Neural cell (in vitro differentiated cells): ENCODE measurements around the gene SDCCAG8. TPM values are rescaled to one million over a fixed set of nuclear protein-coding genes. Genes with fewer than 3 reads are reported as not detected.

ENCODE experiments used
- H2AFZ ChIP-seq: fragments of 200-600, 300-800 bp; sonication (generic), shearing (Covaris generic); 2 replicates; pipeline ENCODE4 v1.6.0; 2014; ENCODE audit warnings: low read depth, mild to moderate bottlenecking, antibody characterized with exemption, low read length, moderate library complexity
- H3F3A ChIP-seq: fragments of 200-600 bp; shearing (Covaris generic); 2 replicates; pipeline ENCODE4 v1.6.1; 2016; ENCODE audit warnings: mild to moderate bottlenecking, moderate library complexity, mixed read lengths, antibody characterized with exemption, low read length; ENCODE audit not compliant: insufficient read depth, poor library complexity, severe bottlenecking
- H3K27ac ChIP-seq: fragments of 200-600, 300-800 bp; sonication (generic), shearing (Covaris generic); 2 replicates; pipeline ENCODE4 v1.5.1; 2014; ENCODE audit warnings: mild to moderate bottlenecking, low read length, moderate library complexity
- H3K27me3 ChIP-seq: fragments of 300-800, 200-600 bp; sonication (generic), shearing (Covaris generic); 2 replicates; pipeline ENCODE4 v1.6.0; 2014; ENCODE audit warnings: mild to moderate bottlenecking, low read depth, low read length, moderate library complexity; ENCODE audit not compliant: insufficient read depth
- H3K36me3 ChIP-seq: fragments of 300-800, 200-600 bp; sonication (generic), shearing (Covaris generic); 2 replicates; pipeline ENCODE4 v1.5.1; 2014; ENCODE audit warnings: mild to moderate bottlenecking, antibody characterized with exemption, low read length, moderate library complexity; ENCODE audit not compliant: insufficient read depth
- H3K4me2 ChIP-seq: fragments of 300-800, 200-600 bp; sonication (generic), shearing (Covaris generic); 2 replicates; pipeline ENCODE4 v1.6.0; 2014; ENCODE audit warnings: mild to moderate bottlenecking, low read length
- H3K4me3 ChIP-seq: fragments of 300-800, 200-600 bp; sonication (generic), shearing (Covaris generic); 2 replicates; pipeline ENCODE4 v1.5.1; 2014; ENCODE audit warnings: mild to moderate bottlenecking, low read length, moderate library complexity
- H3K79me2 ChIP-seq: fragments of 200-600 bp; shearing (Covaris generic); replicated peaks from 2 replicates; pipeline ENCODE4 v1.6.0; 2014; ENCODE audit warnings: mild to moderate bottlenecking, low read length, moderate library complexity; ENCODE audit not compliant: insufficient read depth
- H3K9ac ChIP-seq: fragments of 300-800, 200-600 bp; sonication (generic), shearing (Covaris generic); 2 replicates; pipeline ENCODE4 v1.6.1; 2016; ENCODE audit warnings: mild to moderate bottlenecking, low read length, mixed read lengths
- H3K9me2 ChIP-seq: fragments of 200-600 bp; shearing (Covaris generic); 2 replicates; pipeline ENCODE4 v1.6.1; 2016; ENCODE audit warnings: mild to moderate bottlenecking, low read length, mixed read lengths; ENCODE audit not compliant: insufficient read depth
- H3K9me3 ChIP-seq: fragments of 200-600, 300-800 bp; sonication (generic), shearing (Covaris generic); 2 replicates; pipeline ENCODE4 v1.6.1; 2016; ENCODE audit warnings: mild to moderate bottlenecking, mixed run types, low read length, moderate library complexity, mixed read lengths
- H4K20me1 ChIP-seq: fragments of 200-600 bp; shearing (Covaris generic); 2 replicates; pipeline ENCODE4 v1.6.1; 2016; ENCODE audit warnings: mild to moderate bottlenecking, mixed run types; ENCODE audit not compliant: insufficient read depth
- CTCF ChIP-seq: fragments of 450-650 bp; IDR thresholded peaks from 2 replicates; pipeline ENCODE4 v1.5.1; 2014; ENCODE audit warnings: antibody characterized with exemption, mild to moderate bottlenecking, moderate library complexity; ENCODE audit not compliant: poor library complexity, severe bottlenecking
- EP300 ChIP-seq: fragments of 450-650 bp; conservative IDR thresholded peaks from 2 replicates; pipeline ENCODE4 v1.6.1; 2014; ENCODE audit warnings: antibody characterized with exemption, mild to moderate bottlenecking, moderate library complexity; ENCODE audit not compliant: poor library complexity, severe bottlenecking
- EZH2 ChIP-seq: fragments of 200-600, 300-800 bp; shearing (Covaris generic), sonication (generic); IDR thresholded peaks from 2 replicates; pipeline ENCODE4 v1.6.1; 2014; ENCODE audit warnings: antibody characterized with exemption, low read length, borderline replicate concordance, mild to moderate bottlenecking; ENCODE audit not compliant: insufficient read depth, poor library complexity, severe bottlenecking
- MXI1 ChIP-seq: fragments of 450-650 bp; conservative IDR thresholded peaks from 2 replicates; pipeline ENCODE4 v1.6.1; 2014; ENCODE audit warnings: antibody characterized with exemption, mild to moderate bottlenecking; ENCODE audit not compliant: poor library complexity, severe bottlenecking
- POLR2AphosphoS5 ChIP-seq: IDR thresholded peaks from 2 replicates; pipeline ENCODE4 v1.6.1; 2012
- RAD21 ChIP-seq: fragments of 450-650 bp; conservative IDR thresholded peaks from 2 replicates; pipeline ENCODE4 v1.6.1; 2014; ENCODE audit warnings: antibody characterized with exemption, mild to moderate bottlenecking, moderate library complexity
- SMC3 ChIP-seq: fragments of 450-650 bp; conservative IDR thresholded peaks from 2 replicates; pipeline ENCODE4 v1.6.1; 2014; ENCODE audit warnings: antibody characterized with exemption, mild to moderate bottlenecking, moderate library complexity; ENCODE audit not compliant: poor library complexity
- TAF1 ChIP-seq: IDR thresholded peaks from 2 replicates; pipeline ENCODE4 v1.6.1; 2012; ENCODE audit warnings: low read depth
- polyA plus RNA-seq: library from polyadenylated mRNA; depleted of rRNA; stranded (reverse); fragments of >200 nt; gene quantifications from 2 replicates; pipeline ENCODE4 v1.2.3, GENCODE V29; 2014
- TF ChIP-seq, protein P1 (sequence below): IDR thresholded peaks from 2 replicates; pipeline ENCODE4 v1.6.1; 2012; ENCODE audit warnings: borderline replicate concordance

Gene SDCCAG8
- polyA plus RNA-seq, 1 donor from 2014 or later: 32.2 TPM

- Histone ChIP-seq H3K79me2 (no peaks in the 10 kb centered on the region), H3K27ac (no peak overlapping the region), H3K4me3 (no peak overlapping the region), H2AFZ (no peak overlapping the region), H3K27me3 (no peaks in the 10 kb centered on the region), H3K4me2 (no peak overlapping the region), H3K9ac (no peak overlapping the region), H3K9me2 (no peaks in the 10 kb centered on the region), H3K9me3 (no peaks in the 10 kb centered on the region), H3F3A (no peaks in the 10 kb centered on the region), H3K36me3 (no peaks in the 10 kb centered on the region), H4K20me1 (no peaks in the 10 kb centered on the region)
- TF ChIP-seq MXI1: no peak
- TF ChIP-seq SMC3: no peak
- TF ChIP-seq CTCF: no peak
- no peak for TF ChIP-seq POLR2AphosphoS5
- TF ChIP-seq EP300: no peak
- no peak for TF ChIP-seq EZH2
- TF ChIP-seq RAD21: no peak
- TF ChIP-seq, protein P1, sequence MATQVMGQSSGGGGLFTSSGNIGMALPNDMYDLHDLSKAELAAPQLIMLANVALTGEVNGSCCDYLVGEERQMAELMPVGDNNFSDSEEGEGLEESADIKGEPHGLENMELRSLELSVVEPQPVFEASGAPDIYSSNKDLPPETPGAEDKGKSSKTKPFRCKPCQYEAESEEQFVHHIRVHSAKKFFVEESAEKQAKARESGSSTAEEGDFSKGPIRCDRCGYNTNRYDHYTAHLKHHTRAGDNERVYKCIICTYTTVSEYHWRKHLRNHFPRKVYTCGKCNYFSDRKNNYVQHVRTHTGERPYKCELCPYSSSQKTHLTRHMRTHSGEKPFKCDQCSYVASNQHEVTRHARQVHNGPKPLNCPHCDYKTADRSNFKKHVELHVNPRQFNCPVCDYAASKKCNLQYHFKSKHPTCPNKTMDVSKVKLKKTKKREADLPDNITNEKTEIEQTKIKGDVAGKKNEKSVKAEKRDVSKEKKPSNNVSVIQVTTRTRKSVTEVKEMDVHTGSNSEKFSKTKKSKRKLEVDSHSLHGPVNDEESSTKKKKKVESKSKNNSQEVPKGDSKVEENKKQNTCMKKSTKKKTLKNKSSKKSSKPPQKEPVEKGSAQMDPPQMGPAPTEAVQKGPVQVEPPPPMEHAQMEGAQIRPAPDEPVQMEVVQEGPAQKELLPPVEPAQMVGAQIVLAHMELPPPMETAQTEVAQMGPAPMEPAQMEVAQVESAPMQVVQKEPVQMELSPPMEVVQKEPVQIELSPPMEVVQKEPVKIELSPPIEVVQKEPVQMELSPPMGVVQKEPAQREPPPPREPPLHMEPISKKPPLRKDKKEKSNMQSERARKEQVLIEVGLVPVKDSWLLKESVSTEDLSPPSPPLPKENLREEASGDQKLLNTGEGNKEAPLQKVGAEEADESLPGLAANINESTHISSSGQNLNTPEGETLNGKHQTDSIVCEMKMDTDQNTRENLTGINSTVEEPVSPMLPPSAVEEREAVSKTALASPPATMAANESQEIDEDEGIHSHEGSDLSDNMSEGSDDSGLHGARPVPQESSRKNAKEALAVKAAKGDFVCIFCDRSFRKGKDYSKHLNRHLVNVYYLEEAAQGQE: no peak
- TF ChIP-seq TAF1: no peak
Observed at GRCh38 chr1:243526180-243526579, 270.3 kb downstream of the SDCCAG8 start.

GRCh38 chr1:243528459-243529121 lies 272.7 kb downstream of the SDCCAG8 start:
- no peaks in the 10 kb centered on the region for H3K36me3 ChIP-seq
- no peaks in the 10 kb centered on the region for H3K9me3 ChIP-seq
- H3K4me3 ChIP-seq: no peak overlapping the region
- H3K9me2 ChIP-seq: no peaks in the 10 kb centered on the region
- no peak overlapping the region for H3K4me2 ChIP-seq
- TF ChIP-seq, protein P1: no peak
- TF ChIP-seq EP300: no peak
- no peak for TF ChIP-seq POLR2AphosphoS5
- TF ChIP-seq TAF1: no peak
- TF ChIP-seq RAD21: no peak
- TF ChIP-seq MXI1: no peak
- TF ChIP-seq SMC3: no peak
- no peak for TF ChIP-seq CTCF
- TF ChIP-seq EZH2: no peak
- no peaks in the 10 kb centered on the region for H3F3A ChIP-seq
- H3K9ac ChIP-seq: no peak overlapping the region
- no peaks in the 10 kb centered on the region for H3K79me2 ChIP-seq
- H4K20me1 ChIP-seq: no peaks in the 10 kb centered on the region
- H3K27ac ChIP-seq: no peak overlapping the region
- no peaks in the 10 kb centered on the region for H3K27me3 ChIP-seq
- H2AFZ ChIP-seq: no peak overlapping the region
